H9 (cell line): ENCODE results near the gene CHCHD3. TPM values are rescaled to one million over a fixed set of nuclear protein-coding genes. Genes with fewer than 3 reads are reported as not detected.

Experiments used
- DNase-seq: peaks from one replicate; pipeline ENCODE4 v3.0.0-alpha.2; 2017
- H2AFZ ChIP-seq: one replicate; pipeline ENCODE4 v1.6.1; 2013; ENCODE audit warnings: mild to moderate bottlenecking, low read length, control low read depth, moderate library complexity
- H2AK5ac ChIP-seq: 2 replicates; pipeline ENCODE4 v1.6.1; 2013; ENCODE audit warnings: low read length, control low read depth, mixed read lengths; ENCODE audit not compliant: insufficient read length
- H2BK120ac ChIP-seq: one replicate; pipeline ENCODE4 v1.6.1; 2013; ENCODE audit warnings: low read depth, mild to moderate bottlenecking, low read length, control low read depth, inconsistent platforms; ENCODE audit not compliant: poor library complexity, severe bottlenecking
- H2BK12ac ChIP-seq: 2 replicates; pipeline ENCODE4 v1.6.1; 2013; ENCODE audit warnings: low read length, control low read depth, mixed read lengths, low read depth; ENCODE audit not compliant: insufficient read length
- H2BK15ac ChIP-seq: 2 replicates; pipeline ENCODE4 v1.6.1; 2013; ENCODE audit warnings: low read depth, low read length, control low read depth
- H2BK20ac ChIP-seq: one replicate; pipeline ENCODE4 v1.6.1; 2013; ENCODE audit warnings: low read depth, mild to moderate bottlenecking, low read length, control low read depth, inconsistent platforms; ENCODE audit not compliant: poor library complexity, severe bottlenecking
- H2BK5ac ChIP-seq: 2 replicates; pipeline ENCODE4 v1.6.1; 2013; ENCODE audit warnings: low read length, control low read depth, mixed read lengths; ENCODE audit not compliant: insufficient read length
- H3K14ac ChIP-seq: 2 replicates; pipeline ENCODE4 v1.6.1; 2013; ENCODE audit warnings: low read length, control low read depth; ENCODE audit not compliant: insufficient read depth
- H3K18ac ChIP-seq: 2 replicates; pipeline ENCODE4 v1.6.1; 2013; ENCODE audit warnings: low read depth, mild to moderate bottlenecking, mixed read lengths, low read length, control low read depth; ENCODE audit not compliant: insufficient read length
- H3K23ac ChIP-seq: 2 replicates; pipeline ENCODE4 v1.6.1; 2013; ENCODE audit warnings: low read length, control low read depth, mixed read lengths, low read depth; ENCODE audit not compliant: insufficient read length
- H3K23me2 ChIP-seq: 2 replicates; pipeline ENCODE4 v1.6.1; 2013; ENCODE audit warnings: low read depth, mild to moderate bottlenecking, mixed read lengths, low read length, control low read depth; ENCODE audit not compliant: insufficient read length, poor library complexity, severe bottlenecking
- H3K27ac ChIP-seq: 2 replicates; pipeline ENCODE4 v1.5.1; 2013; ENCODE audit warnings: low read length, control low read depth, mixed read lengths, low read depth; ENCODE audit not compliant: insufficient read length
- H3K27me3 ChIP-seq: 2 replicates; pipeline ENCODE4 v1.6.1; 2013; ENCODE audit warnings: low read length, control low read depth, inconsistent platforms; ENCODE audit not compliant: insufficient read depth
- H3K4ac ChIP-seq: 2 replicates; pipeline ENCODE4 v1.6.1; 2013; ENCODE audit warnings: low read depth, mild to moderate bottlenecking, control low read depth, inconsistent platforms, low read length, moderate library complexity
- H3K4me1 ChIP-seq: 2 replicates; pipeline ENCODE4 v1.6.1; 2013; ENCODE audit warnings: low read length, control low read depth, inconsistent platforms; ENCODE audit not compliant: insufficient read depth
- H3K4me2 ChIP-seq: 2 replicates; pipeline ENCODE4 v1.6.1; 2013; ENCODE audit warnings: low read length, control low read depth, mixed read lengths; ENCODE audit not compliant: insufficient read length, insufficient read depth
- H3K56ac ChIP-seq: 2 replicates; pipeline ENCODE4 v1.6.1; 2013; ENCODE audit warnings: low read depth, mild to moderate bottlenecking, mixed read lengths, low read length, control low read depth; ENCODE audit not compliant: insufficient read length
- H3K79me1 ChIP-seq: 2 replicates; pipeline ENCODE4 v1.6.1; 2013; ENCODE audit warnings: low read depth, mild to moderate bottlenecking, moderate library complexity, low read length, control low read depth, inconsistent platforms; ENCODE audit not compliant: insufficient read depth, poor library complexity, severe bottlenecking
- H3K79me2 ChIP-seq: 2 replicates; pipeline ENCODE4 v1.6.1; 2013; ENCODE audit warnings: low read length, control low read depth, inconsistent platforms; ENCODE audit not compliant: insufficient read depth
- H3K9ac ChIP-seq: 2 replicates; pipeline ENCODE4 v1.6.1; 2013; ENCODE audit warnings: low read length, control low read depth, mixed read lengths; ENCODE audit not compliant: insufficient read length; ENCODE audit errors: extremely low read depth
- H3K9me3 ChIP-seq: one replicate; pipeline ENCODE4 v1.6.1; 2013; ENCODE audit warnings: low read depth, low read length, inconsistent platforms; ENCODE audit not compliant: control insufficient read depth
- H3T11ph ChIP-seq: one replicate; pipeline ENCODE4 v1.6.1; 2013; ENCODE audit warnings: mild to moderate bottlenecking, low read length, control low read depth, inconsistent platforms
- H4K20me1 ChIP-seq: one replicate; pipeline ENCODE4 v1.6.1; 2013; ENCODE audit not compliant: control insufficient read depth, insufficient read length, insufficient read depth
- H4K5ac ChIP-seq: 2 replicates; pipeline ENCODE4 v1.6.1; 2013; ENCODE audit warnings: low read depth, mild to moderate bottlenecking, mixed read lengths, low read length, control low read depth; ENCODE audit not compliant: insufficient read length
- H4K8ac ChIP-seq: replicated peaks from 2 replicates; pipeline ENCODE4 v1.6.1; 2013; ENCODE audit warnings: low read length, control low read depth, mixed read lengths, low read depth; ENCODE audit not compliant: insufficient read length
- H4K91ac ChIP-seq: 2 replicates; pipeline ENCODE4 v1.6.1; 2013; ENCODE audit warnings: low read depth, mild to moderate bottlenecking, moderate library complexity, mixed read lengths, low read length, control low read depth; ENCODE audit not compliant: insufficient read length
- H3K27ac Mint-ChIP-seq, 3 experiments: 2 replicates in 2 of 3; 3 replicates in 1 of 3; pipeline ENCODE4 v1.8.0; 2020 to 2021; ENCODE audit warnings: mixed read lengths in 3 of 3, mild to moderate bottlenecking in 1 of 3, moderate library complexity in 1 of 3
- H3K27me3 Mint-ChIP-seq: 2 replicates; pipeline ENCODE4 v1.8.0; 2021; ENCODE audit warnings: low read depth, mild to moderate bottlenecking, moderate library complexity, mixed read lengths
- H3K36me3 Mint-ChIP-seq, 3 experiments: 2 replicates in 2 of 3; 3 replicates in 1 of 3; pipeline ENCODE4 v1.8.0; 2020 to 2021; ENCODE audit warnings: low read depth in 3 of 3, mixed read lengths in 3 of 3; ENCODE audit not compliant: insufficient read depth in 1 of 3
- H3K4me1 Mint-ChIP-seq, 2 experiments: 2 replicates each; pipeline ENCODE4 v1.8.0; 2020; ENCODE audit warnings: mixed read lengths in 2 of 2
- H3K4me3 Mint-ChIP-seq, 2 experiments: 2 replicates in 1 of 2; 3 replicates in 1 of 2; pipeline ENCODE4 v1.8.0; 2020 to 2021; ENCODE audit warnings: mild to moderate bottlenecking in 2 of 2, mixed read lengths in 2 of 2, moderate library complexity in 1 of 2
- H3K9me3 Mint-ChIP-seq, 2 experiments: 2 replicates in 1 of 2; 3 replicates in 1 of 2; pipeline ENCODE4 v1.8.0; 2020; ENCODE audit warnings: mild to moderate bottlenecking in 2 of 2, mixed read lengths in 2 of 2, moderate library complexity in 1 of 2
- whole genome bisulfite sequencing: extraction: QIAGEN DNeasy Blood & Tissue Kit; methylation state at CpG from one replicate; pipeline ENCODE4 v1.1.7; 2013; ENCODE audit warnings: missing lambda C conversion rate, low lambda C conversion rate, mixed read lengths; ENCODE audit not compliant: insufficient read length; ENCODE audit errors: extremely low coverage; 5-methylcytosine and 5-hydroxymethylcytosine counted together
- total RNA-seq: library from RNA; stranded (reverse); gene quantifications from 2 replicates; pipeline ENCODE4 v1.2.1, GENCODE V29; 2021
- TF ChIP-seq, protein P1 (sequence below): fragments of 200-600 bp; sonication (generic); conservative IDR thresholded peaks from 3 replicates; pipeline ENCODE4 v1.8.0; 2021; ENCODE audit warnings: antibody characterized with exemption, mild to moderate bottlenecking

The CHCHD3 gene
- total RNA-seq, 1 experiment from 2014 or later = 104 TPM

DNA sequence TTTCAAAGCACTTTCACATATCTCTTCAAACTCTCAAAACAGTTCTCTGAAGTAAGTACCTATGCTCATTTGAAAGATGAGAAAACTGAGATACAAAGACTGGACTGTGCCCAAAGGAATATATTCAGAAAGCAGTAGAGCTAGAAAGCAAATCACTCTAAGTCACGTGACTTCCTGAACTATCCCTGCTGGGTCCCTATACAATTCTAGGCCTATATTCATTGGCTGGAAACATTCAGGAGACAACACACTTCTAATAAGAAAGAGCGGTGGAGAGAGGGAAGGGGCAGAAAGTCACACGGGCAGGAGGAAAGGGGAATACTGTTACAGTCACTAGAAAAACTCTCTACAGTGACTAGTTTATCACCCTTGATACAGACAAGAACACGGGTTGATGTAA is 140.0 kb downstream of the CHCHD3 start:
- Mint-ChIP-seq H3K27ac (peak overlapping the region in 1 of 3 experiments; percentile 42; a peak in 2 of 7 replicates), H3K4me3 (no peak overlapping the region)
- no peak overlapping the region for H3K4ac ChIP-seq

More for the DNA sequence above, 140.0 kb downstream of the CHCHD3 start:
- H3K36me3 Mint-ChIP-seq = no peaks in the 10 kb centered on the region
- H3K27ac ChIP-seq = no peak overlapping the region
- no peak overlapping the region for H2BK20ac ChIP-seq
- H3K27me3 Mint-ChIP-seq = no peaks in the 10 kb centered on the region
- no peak for DNase-seq
- H2BK5ac ChIP-seq = no peak overlapping the region
- no peak overlapping the region for H3K9ac ChIP-seq
- H2BK15ac ChIP-seq = no peak overlapping the region
- peaks cover 3% of the 10 kb centered on the region for H3K79me1 ChIP-seq
- H3T11ph ChIP-seq = no peak overlapping the region
- H4K20me1 ChIP-seq = no peaks in the 10 kb centered on the region
- no peak overlapping the region for H2BK12ac ChIP-seq
- H3K9me3 ChIP-seq = no peaks in the 10 kb centered on the region
- H3K27me3 ChIP-seq = no peaks in the 10 kb centered on the region
- no peak overlapping the region for H4K91ac ChIP-seq
- H2AFZ ChIP-seq = no peak overlapping the region
- no peak overlapping the region for H3K18ac ChIP-seq
- no peaks in the 10 kb centered on the region for H3K9me3 Mint-ChIP-seq
- H4K8ac ChIP-seq = no peak overlapping the region
- H2BK120ac ChIP-seq = no peak overlapping the region
- H3K23ac ChIP-seq = no peak overlapping the region
- no peak overlapping the region for H3K14ac ChIP-seq
- H3K4me2 ChIP-seq = no peak overlapping the region
- peaks cover 7 to 13% of the 10 kb centered on the region in 2 experiments for H3K4me1 Mint-ChIP-seq
- no peaks in the 10 kb centered on the region for H3K79me2 ChIP-seq
- H2AK5ac ChIP-seq = no peak overlapping the region
- no peaks in the 10 kb centered on the region for H3K23me2 ChIP-seq
- no peak overlapping the region for H3K56ac ChIP-seq
- no CpG with 5 or more reads among the region's 4 CpGs for WGBS
- no peak overlapping the region for H4K5ac ChIP-seq
- no peaks in the 10 kb centered on the region for H3K4me1 ChIP-seq
- TF ChIP-seq, protein P1, sequence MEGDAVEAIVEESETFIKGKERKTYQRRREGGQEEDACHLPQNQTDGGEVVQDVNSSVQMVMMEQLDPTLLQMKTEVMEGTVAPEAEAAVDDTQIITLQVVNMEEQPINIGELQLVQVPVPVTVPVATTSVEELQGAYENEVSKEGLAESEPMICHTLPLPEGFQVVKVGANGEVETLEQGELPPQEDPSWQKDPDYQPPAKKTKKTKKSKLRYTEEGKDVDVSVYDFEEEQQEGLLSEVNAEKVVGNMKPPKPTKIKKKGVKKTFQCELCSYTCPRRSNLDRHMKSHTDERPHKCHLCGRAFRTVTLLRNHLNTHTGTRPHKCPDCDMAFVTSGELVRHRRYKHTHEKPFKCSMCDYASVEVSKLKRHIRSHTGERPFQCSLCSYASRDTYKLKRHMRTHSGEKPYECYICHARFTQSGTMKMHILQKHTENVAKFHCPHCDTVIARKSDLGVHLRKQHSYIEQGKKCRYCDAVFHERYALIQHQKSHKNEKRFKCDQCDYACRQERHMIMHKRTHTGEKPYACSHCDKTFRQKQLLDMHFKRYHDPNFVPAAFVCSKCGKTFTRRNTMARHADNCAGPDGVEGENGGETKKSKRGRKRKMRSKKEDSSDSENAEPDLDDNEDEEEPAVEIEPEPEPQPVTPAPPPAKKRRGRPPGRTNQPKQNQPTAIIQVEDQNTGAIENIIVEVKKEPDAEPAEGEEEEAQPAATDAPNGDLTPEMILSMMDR = no peak
